SK-N-DZ (cell line): Measurements from ENCODE around the gene SLC45A3.

Source experiments
- DNase-seq: peaks from one replicate; pipeline ENCODE4 v3.0.0-alpha.2; 2015; ENCODE audit warnings: low spot score
- small RNA-seq, 2 experiments: library from RNA; depleted of rRNA; stranded (forward); fragments of <200 nt; gene quantifications; one replicate each; pipeline ENCODE3, GENCODE V24; 2014

Gene SLC45A3

DNA sequence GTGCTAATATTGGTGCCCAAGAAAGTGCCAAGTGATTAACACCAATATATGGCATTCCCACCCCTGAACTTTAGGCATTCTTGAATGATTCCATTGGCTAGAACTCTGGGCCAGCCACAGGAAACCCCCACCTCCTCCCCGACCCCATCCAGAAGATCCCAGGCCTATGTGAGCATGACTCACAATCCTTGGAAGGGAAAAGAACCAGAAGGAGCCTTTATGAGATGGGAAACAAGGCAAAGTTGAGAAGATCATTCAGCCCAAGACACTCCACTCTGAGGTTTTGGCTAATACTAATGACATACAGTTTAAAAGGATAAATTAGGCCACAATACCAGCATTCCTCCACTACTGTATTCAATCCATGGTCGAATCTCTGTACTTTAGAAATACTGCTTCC lies 70.3 kb downstream of the SLC45A3 start:
- no peak for DNase-seq

Small RNA genes lying within 50 kb of the gene (small RNA-seq; reads per million reads assigned to genes)
- gene RF00017: 0 reads per million in 2 experiments
